NCI-H748 treated with DMSO at 0.1 percent for 48 hours (cell line): ENCODE data around the gene CORT.
"Not testable (repeated sequence)": the region's sequence is repeated elsewhere in the genome, so short reads cannot be mapped to it uniquely, and the experiment has no call there.

Experiments used
- DNase-seq: peaks from one replicate; lab custom pipeline; 2025; lab: John Stamatoyannopoulos, UW

CORT gene

GRCh38 chr1:10438677-10439163, 11.1 kb upstream of the CORT start:
- no peak for DNase-seq

- DNase-seq: no peak
These were observed 9.5 kb upstream of the CORT start for GRCh38 chr1:10440305-10440704.

- DNase-seq: no peak
These were observed 9.0 kb upstream of the CORT start for GRCh38 chr1:10440794-10441193.

- no peak for DNase-seq
These were observed 5.6 kb upstream of the CORT start for GRCh38 chr1:10444248-10444647.

- DNase-seq: no peak
These were observed 4.9 kb upstream of the CORT start for GRCh38 chr1:10444795-10445397.

- no peak for DNase-seq
These were observed 2.9 kb upstream of the CORT start for GRCh38 chr1:10446790-10447422.

- DNase-seq: no peak
These were observed 454 bp downstream of the CORT start for GRCh38 chr1:10450156-10450814.

GRCh38 chr1:10450836-10451235, 1.0 kb downstream of the CORT start:
- DNase-seq: no peak

GRCh38 chr1:10451287-10451686, 1.5 kb downstream of the CORT start:
- DNase-seq: no peak

GRCh38 chr1:10456048-10456447, 6.2 kb downstream of the CORT start:
- DNase-seq: no peak

- no peak for DNase-seq
These were observed 6.8 kb downstream of the CORT start for GRCh38 chr1:10456661-10457060.

GRCh38 chr1:10457462-10457861, 7.6 kb downstream of the CORT start:
- DNase-seq: not testable (repeated sequence)

- no peak for DNase-seq
These were observed 8.0 kb downstream of the CORT start for GRCh38 chr1:10457875-10458274.

GRCh38 chr1:10459184-10459583, 9.4 kb downstream of the CORT start:
- DNase-seq: no peak

- DNase-seq: no peak
These were observed 17.2 kb downstream of the CORT start for GRCh38 chr1:10467078-10467477.

- DNase-seq: no peak
These were observed 20.2 kb downstream of the CORT start for GRCh38 chr1:10470043-10470442.

- DNase-seq: no peak
These were observed 21.8 kb downstream of the CORT start for GRCh38 chr1:10471411-10472219.

GRCh38 chr1:10472220-10473144, 22.7 kb downstream of the CORT start, which contains the start of gene DFFA:
Gene DFFA (minus strand): TSS chr1:10472529. CDS start chr1:10472458, 71 bp downstream.
- peak; percentile 89 for DNase-seq

- DNase-seq: no peak
These were observed 23.4 kb downstream of the CORT start for GRCh38 chr1:10473145-10473765.

GRCh38 chr1:10474309-10474612, 24.4 kb downstream of the CORT start:
- not testable (repeated sequence) for DNase-seq
